Measurements from ENCODE around the gene SLC15A3. TPM values are rescaled to one million over a fixed set of nuclear protein-coding genes. Genes with fewer than 3 reads are reported as not detected.

The SLC15A3 gene
- total RNA-seq, 8 experiments from 2014 or later: 0.73 to 24.5 (median 5.8) TPM

DNA sequence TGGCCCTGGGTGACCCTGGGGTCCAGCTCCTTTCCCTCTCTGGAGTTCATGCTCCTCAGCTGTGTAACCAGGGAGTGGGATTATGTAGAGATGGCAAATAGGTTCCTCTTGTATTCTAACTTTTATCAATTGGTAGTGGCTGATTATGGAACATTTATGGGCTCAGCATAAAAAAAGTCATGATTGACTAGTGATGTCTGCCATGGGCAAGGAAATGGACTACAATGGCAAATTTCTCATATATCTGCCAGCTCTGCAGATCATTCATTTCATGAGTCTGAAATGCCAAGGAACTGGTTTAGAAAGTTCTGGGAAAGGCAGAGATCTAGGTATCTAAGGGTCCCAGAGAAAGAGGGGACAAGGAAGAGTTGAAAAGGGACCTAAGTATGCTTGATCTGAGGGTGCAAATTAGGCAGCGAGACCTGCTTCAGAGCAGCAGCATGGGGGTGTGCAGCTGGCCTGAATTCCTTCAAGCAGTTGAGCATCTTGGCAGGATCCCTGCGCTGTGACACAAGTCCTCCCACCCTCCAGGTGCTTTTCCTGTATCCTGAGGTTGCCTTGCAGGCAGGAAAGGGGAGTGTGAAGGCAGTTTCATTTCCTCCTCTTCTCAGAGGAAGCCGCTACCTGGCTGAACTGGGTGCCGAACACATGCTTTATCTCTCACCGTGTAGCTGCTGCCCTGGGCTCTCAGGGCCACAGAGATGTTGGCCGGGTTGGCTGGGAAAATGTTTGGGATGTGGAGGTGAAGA lies 10.4 kb downstream of the SLC15A3 start:
- Histone ChIP-seq H3K4me1 (replicated peaks in 1 of 2) (peaks cover 8 to 19% of the 10 kb centered on the region in 2 donors), H3K4me3 (no peak overlapping the region), H3K27ac (no peak overlapping the region)
- 20 to 100% (median 92%) methylated on average over 1 to 5 of the region's 6 CpGs; no CpG with 5 or more reads in 1 of the 10 experiments for WGBS, 10 experiments
- ATAC-seq (replicated peaks in 6 of 8): no peak
- in situ Hi-C loops (cut with MboI; ENCODE audit: low pct_unique_long_range_greater_than_20kb in 2 of 9, low sequenced_read_pairs in 9 of 9, unreplicated experiment in 9 of 9): loop anchor here in 1 of 9 experiments (10.0 kb wide), 1 partner anchor 183 kb away; no protein-coding TSS in a partner anchor

DNA sequence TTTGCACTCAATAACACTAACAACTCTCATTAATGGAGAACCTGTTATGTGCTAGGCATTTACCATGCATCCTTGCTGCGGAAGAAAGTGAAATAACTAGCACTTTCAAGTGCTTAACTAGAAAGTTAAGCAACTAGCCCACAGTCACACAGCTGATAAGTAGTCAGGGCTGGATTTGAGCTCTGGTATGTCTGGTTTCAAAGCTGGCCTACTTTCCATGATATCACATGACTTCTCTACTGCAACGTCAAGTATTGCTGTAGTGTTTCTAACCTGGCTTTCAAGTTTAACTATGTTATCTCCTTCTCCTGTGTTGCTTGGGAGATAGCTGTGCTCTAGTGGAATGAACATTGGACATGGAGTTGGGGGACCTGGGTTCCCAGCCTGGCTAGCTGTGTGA lies 12.1 kb downstream of the SLC15A3 start:
- WGBS, 10 experiments: 50 to 100% (median 88%) methylated on average over 1 to 2 of the region's 2 CpGs; no CpG with 5 or more reads in 3 of the 10 experiments
- no peak overlapping the region for H3K4me3 ChIP-seq
- peaks cover 3 to 15% of the 10 kb centered on the region in 2 donors for H3K4me1 ChIP-seq (replicated peaks in 1 of 2)
- in situ Hi-C loops (cut with MboI; ENCODE audit: low pct_unique_long_range_greater_than_20kb in 2 of 9, low sequenced_read_pairs in 9 of 9, unreplicated experiment in 9 of 9): loop anchor here in 1 of 9 experiments (10.0 kb wide), 1 partner anchor 185 kb away; no protein-coding TSS in a partner anchor
- ATAC-seq (replicated peaks in 6 of 8): no peak
- no peak overlapping the region for H3K27ac ChIP-seq

DNA sequence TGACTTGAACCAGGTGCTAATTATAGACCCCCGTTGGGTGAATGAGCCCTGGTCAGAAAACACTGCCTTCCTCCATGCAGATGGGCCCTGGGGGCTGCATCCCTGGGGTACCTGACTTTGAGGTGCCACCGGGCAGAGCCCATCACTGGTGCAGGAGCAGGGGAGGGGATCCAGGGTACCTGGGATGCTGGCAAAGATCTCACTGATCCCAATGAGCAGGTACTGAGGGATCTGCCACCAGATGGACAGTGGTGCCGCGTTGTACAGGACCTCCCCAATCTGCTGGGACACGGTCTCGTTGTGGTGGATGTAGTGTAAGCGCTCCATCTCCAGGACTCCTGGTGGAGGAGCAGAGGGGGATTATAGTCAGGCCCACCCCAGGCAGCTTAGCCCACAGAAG lies 12.7 kb downstream of the SLC15A3 start:
- WGBS, 10 experiments: 80 to 92% (median 84%) methylated on average over 1 to 2 of the region's 7 CpGs; no CpG with 5 or more reads in 6 of the 10 experiments
- no peak for ATAC-seq (replicated peaks in 6 of 8)
- H3K27ac ChIP-seq: no peak overlapping the region
- peaks cover 3 to 15% of the 10 kb centered on the region in 2 donors for H3K4me1 ChIP-seq (replicated peaks in 1 of 2)
- no peak overlapping the region for H3K4me3 ChIP-seq
- in situ Hi-C loops (cut with MboI; ENCODE audit: low pct_unique_long_range_greater_than_20kb in 2 of 9, low sequenced_read_pairs in 9 of 9, unreplicated experiment in 9 of 9): no loop called here

DNA sequence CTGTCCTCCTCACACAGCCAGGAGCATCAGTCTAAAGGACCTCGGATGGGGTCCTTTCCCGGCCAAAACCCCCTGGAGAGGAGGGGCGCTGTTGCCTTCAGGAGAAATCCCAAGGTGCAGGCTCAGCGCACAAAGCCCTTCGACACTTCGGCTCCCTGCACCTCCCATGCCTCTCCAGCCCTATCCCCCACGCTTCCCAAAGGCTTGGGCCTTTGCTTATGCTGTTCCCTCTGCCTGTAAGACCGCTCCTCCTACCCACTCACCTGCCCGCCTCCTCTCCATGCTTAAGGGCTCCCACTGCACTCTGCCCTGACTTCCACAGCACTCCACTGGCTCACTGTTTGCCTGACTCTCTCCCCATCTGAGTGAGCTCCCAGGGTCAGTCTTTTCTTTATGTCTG lies 13.5 kb downstream of the SLC15A3 start:
- in situ Hi-C loops (cut with MboI; ENCODE audit: low pct_unique_long_range_greater_than_20kb in 2 of 9, low sequenced_read_pairs in 9 of 9, unreplicated experiment in 9 of 9): no loop called here
- H3K27ac ChIP-seq: no peak overlapping the region
- H3K4me3 ChIP-seq: no peak overlapping the region
- ATAC-seq (replicated peaks in 6 of 8): peak in 2 of 8 experiments; percentile 31 to 43
- 0 to 100% (median 74%) methylated on average over 1 to 8 of the region's 9 CpGs; no CpG with 5 or more reads in 2 of the 10 experiments for WGBS, 10 experiments
- peaks cover 3 to 15% of the 10 kb centered on the region in 2 donors for H3K4me1 ChIP-seq (replicated peaks in 1 of 2)

DNA sequence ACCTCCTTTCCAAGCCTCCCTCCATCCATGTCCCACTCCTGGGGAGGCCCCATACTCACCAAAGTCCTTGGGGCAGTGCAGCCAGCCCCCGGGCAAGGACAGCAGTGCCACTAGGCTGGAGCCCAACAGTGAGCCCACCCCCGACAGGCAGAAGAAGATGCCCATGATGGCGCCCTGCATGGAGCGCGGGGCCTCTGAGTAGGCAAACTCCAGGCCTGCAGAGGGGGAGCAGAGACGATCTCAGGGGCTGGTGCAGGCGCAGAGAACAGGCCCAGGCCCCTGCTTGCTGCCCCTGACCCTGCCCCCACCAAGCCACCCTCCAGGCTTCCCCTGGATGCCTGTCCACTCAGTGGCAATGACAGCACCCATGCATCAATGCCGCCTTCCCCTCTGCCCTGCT lies 14.2 kb downstream of the SLC15A3 start:
- in situ Hi-C loops (cut with MboI; ENCODE audit: low pct_unique_long_range_greater_than_20kb in 2 of 9, low sequenced_read_pairs in 9 of 9, unreplicated experiment in 9 of 9): no loop called here
- Histone ChIP-seq H3K4me3 (no peak overlapping the region), H3K4me1 (replicated peaks in 1 of 2) (peaks cover 3 to 11% of the 10 kb centered on the region in 2 donors), H3K27ac (no peak overlapping the region)
- ATAC-seq (replicated peaks in 6 of 8): no peak
- WGBS, 10 experiments: 80 to 100% (median 100%) methylated on average over 1 to 2 of the region's 8 CpGs; no CpG with 5 or more reads in 7 of the 10 experiments

DNA sequence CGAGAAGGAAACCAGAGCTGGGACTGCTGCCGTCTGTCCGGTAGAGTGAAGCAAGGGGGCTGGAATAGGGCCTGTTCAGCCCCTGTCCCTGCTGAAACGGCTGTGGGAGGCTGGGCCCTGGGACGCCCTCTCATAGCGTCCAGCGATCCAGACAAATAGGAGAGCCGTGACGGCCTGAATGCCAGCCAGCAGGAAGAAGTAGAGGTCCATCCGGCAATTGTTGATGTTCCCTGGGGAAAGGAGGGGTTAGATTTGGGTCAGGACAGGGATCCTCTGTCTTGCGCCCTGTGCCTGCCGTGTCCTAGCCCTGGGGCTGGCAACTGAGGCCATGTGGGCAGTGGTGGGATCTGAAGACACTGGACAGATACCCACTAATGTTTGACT lies 14.8 kb downstream of the SLC15A3 start:
- ATAC-seq (replicated peaks in 6 of 8): no peak
- Histone ChIP-seq H3K27ac (no peak overlapping the region), H3K4me1 (replicated peaks in 1 of 2) (peaks cover 0 to 7% of the 10 kb centered on the region in 2 donors), H3K4me3 (no peak overlapping the region)
- in situ Hi-C loops (cut with MboI; ENCODE audit: low pct_unique_long_range_greater_than_20kb in 2 of 9, low sequenced_read_pairs in 9 of 9, unreplicated experiment in 9 of 9): no loop called here
- WGBS, 10 experiments: 85 to 100% (median 94%) methylated on average over 1 to 9 of the region's 12 CpGs; no CpG with 5 or more reads in 6 of the 10 experiments

DNA sequence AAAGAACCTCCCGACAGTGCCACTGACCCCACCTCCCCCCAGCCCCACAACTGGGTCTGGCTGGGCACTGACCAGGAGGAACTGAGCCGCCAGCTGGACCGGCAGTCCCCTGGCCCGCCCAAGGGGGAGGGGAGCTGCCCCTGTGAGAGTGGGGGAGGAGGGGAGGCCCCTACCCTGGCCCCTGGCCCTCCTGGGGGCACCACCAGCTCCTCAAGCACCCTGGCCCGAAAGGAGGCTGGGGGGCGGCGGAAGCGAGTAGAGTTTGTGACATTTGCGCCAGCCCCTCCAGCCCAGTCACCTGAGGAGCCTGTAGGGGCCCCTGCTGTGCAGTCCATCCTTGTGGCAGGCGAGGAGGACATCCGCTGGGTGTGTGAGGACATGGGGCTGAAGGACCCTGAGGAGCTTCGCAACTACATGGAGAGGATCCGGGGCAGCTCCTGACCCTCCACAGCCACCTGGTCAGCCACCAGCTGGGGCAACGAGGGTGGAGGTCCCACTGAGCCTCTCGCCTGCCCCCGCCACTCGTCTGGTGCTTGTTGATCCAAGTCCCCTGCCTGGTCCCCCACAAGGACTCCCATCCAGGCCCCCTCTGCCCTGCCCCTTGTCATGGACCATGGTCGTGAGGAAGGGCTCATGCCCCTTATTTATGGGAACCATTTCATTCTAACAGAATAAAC lies 15.4 kb downstream of the SLC15A3 start:
- H3K4me3 ChIP-seq: no peak overlapping the region
- peak in 1 of 8 experiments; percentile 12 for ATAC-seq (replicated peaks in 6 of 8)
- H3K4me1 ChIP-seq (replicated peaks in 1 of 2): peaks cover 0 to 7% of the 10 kb centered on the region in 2 donors
- no peak overlapping the region for H3K27ac ChIP-seq
- in situ Hi-C loops (cut with MboI; ENCODE audit: low pct_unique_long_range_greater_than_20kb in 2 of 9, low sequenced_read_pairs in 9 of 9, unreplicated experiment in 9 of 9): no loop called here
- 0% methylated on average over 1 of the region's 18 CpGs; no CpG with 5 or more reads in 9 of the 10 experiments for WGBS, 10 experiments

DNA sequence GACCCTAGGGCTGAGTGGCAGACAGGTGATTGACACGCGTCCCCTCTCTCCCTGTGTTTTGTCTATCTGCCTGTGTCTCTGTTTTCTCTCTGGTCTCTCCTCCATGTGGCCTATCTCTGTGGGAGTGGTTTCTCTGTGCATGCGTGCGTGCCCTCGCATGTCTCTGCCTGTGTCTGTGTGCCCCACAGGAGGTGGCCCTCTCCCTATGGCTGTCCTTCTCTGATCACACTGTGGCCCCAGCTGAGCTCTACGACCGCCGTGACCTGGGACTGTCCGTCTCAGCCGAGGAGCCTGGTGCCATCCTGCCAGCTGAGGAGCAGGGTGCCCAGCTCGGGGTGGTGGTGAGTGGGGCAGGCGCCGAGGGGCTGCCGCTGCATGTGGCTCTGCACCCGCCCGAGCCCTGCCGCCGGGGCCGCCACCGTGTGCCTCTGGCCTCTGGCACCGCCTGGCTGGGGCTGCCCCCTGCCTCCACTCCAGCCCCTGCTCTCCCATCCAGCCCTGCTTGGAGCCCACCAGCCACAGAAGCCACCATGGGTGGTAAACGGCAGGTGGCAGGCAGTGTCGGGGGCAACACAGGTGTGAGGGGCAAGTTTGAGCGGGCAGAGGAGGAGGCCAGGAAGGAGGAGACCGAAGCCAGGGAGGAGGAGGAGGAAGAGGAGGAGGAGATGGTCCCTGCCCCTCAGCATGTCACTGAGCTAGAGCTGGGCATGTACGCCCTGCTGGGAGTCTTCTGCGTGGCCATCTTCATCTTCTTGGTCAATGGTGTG lies 16.1 kb downstream of the SLC15A3 start:
- in situ Hi-C loops (cut with MboI; ENCODE audit: low pct_unique_long_range_greater_than_20kb in 2 of 9, low sequenced_read_pairs in 9 of 9, unreplicated experiment in 9 of 9): no loop called here
- 84 to 100% (median 100%) methylated on average over 1 to 10 of the region's 27 CpGs; no CpG with 5 or more reads in 7 of the 10 experiments for WGBS, 10 experiments
- H3K4me1 ChIP-seq (replicated peaks in 1 of 2): peaks cover 0 to 7% of the 10 kb centered on the region in 2 donors
- H3K27ac ChIP-seq: no peak overlapping the region
- H3K4me3 ChIP-seq: no peak overlapping the region
- ATAC-seq (replicated peaks in 6 of 8): peak in 1 of 8 experiments; percentile 27

DNA sequence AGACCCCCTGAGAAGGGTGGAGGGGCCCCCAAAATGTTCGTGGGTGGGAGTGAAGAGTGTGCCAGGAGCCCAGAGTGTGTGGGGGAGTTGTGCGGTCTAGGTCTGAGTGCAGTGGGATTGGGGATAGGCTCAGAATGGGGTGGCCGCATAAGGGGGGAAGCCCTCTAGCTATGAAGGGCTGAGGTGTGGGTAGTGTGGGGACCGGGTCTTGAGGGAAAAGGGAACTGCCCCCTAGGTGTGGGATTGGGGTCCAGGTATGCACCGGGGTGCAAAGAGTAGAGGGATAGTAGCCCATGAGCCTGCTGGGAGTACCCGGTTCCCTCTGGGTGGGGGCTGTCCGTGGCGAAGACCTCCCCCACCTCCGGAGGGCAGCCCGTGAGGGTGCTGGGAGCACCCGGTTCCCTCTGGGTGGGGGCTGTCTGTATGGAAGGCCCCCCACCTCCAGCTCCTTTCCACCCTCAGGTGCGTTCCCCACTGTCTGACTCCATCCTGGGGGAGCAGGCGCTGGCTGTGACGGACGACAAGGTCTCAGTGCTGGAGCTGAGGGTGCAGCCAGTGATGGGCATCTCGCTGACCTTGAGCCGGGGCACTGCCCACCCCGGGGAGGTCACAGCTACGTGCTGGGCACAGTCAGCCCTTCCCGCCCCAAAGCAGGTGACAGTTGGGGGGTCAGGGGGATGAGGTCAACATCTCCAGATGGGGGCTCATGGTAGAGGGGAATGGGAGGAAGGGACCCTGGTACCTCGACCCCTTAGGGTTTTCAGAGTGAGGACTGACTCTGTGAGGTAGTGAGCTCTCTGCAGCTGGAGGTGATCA lies 17.0 kb downstream of the SLC15A3 start:
- Histone ChIP-seq H3K4me1 (replicated peaks in 1 of 2) (peaks cover 0 to 7% of the 10 kb centered on the region in 2 donors), H3K27ac (no peak overlapping the region), H3K4me3 (no peak overlapping the region)
- ATAC-seq (replicated peaks in 6 of 8): no peak
- in situ Hi-C loops (cut with MboI; ENCODE audit: low pct_unique_long_range_greater_than_20kb in 2 of 9, low sequenced_read_pairs in 9 of 9, unreplicated experiment in 9 of 9): no loop called here
- 83 to 93% methylated on average over 1 to 3 of the region's 21 CpGs; no CpG with 5 or more reads in 8 of the 10 experiments for WGBS, 10 experiments

DNA sequence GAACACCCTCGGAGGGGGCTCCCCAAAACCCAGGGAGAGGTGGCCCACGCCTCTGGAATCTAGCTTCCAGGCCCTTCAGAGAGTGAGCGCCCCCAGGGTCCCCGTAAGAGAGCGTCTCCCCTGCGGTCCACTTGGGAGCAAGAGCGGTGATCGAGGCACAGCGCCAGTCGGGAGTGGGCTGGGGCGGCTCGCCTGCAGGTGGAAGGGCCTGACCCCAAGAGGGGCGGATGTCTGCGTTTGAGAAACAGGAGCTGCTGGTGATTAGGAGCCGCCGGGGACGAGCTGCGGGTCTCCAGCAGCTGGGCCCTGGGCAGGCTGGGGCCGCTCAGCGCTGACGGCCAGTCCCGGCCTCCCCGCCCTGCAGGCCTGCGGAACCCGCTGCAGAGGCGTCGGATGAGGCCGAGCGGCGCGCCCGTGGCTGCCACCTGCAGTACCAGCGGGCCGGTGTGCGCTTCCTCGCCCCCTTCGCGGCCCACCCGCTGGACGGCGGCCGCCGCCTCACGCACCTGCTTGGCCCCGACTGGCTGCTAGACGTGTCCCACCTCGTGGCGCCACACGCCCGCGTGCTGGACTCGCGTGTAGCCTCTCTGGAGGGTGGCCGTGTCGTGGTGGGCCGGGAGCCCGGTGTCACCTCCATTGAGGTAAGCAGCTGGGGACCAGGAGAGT lies 17.7 kb downstream of the SLC15A3 start:
- in situ Hi-C loops (cut with MboI; ENCODE audit: low pct_unique_long_range_greater_than_20kb in 2 of 9, low sequenced_read_pairs in 9 of 9, unreplicated experiment in 9 of 9): no loop called here
- peaks cover 0 to 7% of the 10 kb centered on the region in 2 donors for H3K4me1 ChIP-seq (replicated peaks in 1 of 2)
- ATAC-seq (replicated peaks in 6 of 8): no peak
- H3K4me3 ChIP-seq: no peak overlapping the region
- H3K27ac ChIP-seq: no peak overlapping the region
- 59 to 100% (median 93%) methylated on average over 1 to 13 of the region's 57 CpGs; no CpG with 5 or more reads in 3 of the 10 experiments for WGBS, 10 experiments

DNA sequence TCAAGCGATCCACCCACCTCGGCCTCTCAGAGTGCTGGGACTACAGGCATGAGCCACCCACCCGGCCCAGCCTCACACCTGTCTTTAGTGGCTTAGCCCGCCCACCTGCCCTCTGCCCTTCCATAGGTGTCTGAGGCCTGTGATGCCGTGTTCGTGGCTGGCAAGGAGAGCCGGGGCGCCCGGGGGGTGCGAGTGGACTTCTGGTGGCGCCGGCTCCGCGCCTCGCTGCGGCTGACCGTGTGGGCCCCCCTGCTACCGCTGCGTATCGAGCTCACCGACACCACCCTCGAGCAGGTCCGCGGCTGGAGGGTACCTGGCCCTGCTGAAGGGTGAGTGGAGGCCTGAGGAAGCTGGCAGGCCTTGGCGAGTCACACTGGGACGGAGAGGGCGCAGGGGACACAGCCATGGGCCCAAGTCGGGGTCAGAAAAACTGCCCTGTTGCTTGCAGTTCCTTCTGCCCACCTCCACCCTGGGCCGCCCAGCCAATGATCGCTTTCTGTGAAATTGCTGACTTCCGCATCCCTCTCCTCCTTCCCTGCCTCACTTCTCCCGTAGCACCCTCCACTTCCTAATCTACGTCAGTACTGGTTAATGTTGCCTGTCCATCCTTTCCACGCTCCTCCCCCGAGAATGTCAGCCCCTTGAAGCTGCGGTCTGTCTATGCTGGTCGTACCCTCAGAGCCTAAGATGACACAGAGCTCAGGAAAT lies 18.4 kb downstream of the SLC15A3 start:
- in situ Hi-C loops (cut with MboI; ENCODE audit: low pct_unique_long_range_greater_than_20kb in 2 of 9, low sequenced_read_pairs in 9 of 9, unreplicated experiment in 9 of 9): no loop called here
- H3K27ac ChIP-seq: no peak overlapping the region
- ATAC-seq (replicated peaks in 6 of 8): no peak
- no peak overlapping the region for H3K4me3 ChIP-seq
- H3K4me1 ChIP-seq (replicated peaks in 1 of 2): peaks cover 0 to 3% of the 10 kb centered on the region in 2 donors
- WGBS, 10 experiments: 84 to 100% (median 93%) methylated on average over 3 to 24 of the region's 37 CpGs; no CpG with 5 or more reads in 4 of the 10 experiments
